GM18517 (cell line): ENCODE results near the gene VIL1.

Experiments used
- ATAC-seq: cut with Tn5 transposase; IDR thresholded peaks from one replicate; pipeline ENCODE4 v1.9.1; 2021; ENCODE audit warnings: mild to moderate bottlenecking, moderate library complexity; ENCODE audit not compliant: unreplicated experiment

Gene VIL1

DNA sequence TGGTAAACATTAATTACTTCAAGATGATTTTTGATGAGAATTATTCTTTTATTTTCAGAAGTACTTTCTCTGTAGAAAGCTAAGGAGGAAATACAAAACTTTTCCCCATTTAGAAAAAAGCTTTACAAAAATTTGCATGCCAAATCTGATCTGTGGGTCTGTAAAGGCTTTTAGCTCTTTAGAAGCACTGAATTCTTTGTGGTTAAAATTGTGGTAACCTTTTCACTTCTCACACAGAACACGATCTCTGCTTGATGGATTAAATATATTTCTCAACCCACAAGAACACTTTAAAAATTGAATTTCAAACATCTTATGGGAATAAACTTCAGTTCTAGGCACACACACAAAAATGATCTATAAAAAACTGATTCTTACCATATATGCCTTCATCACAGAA lies 63.7 kb downstream of the VIL1 start:
- ATAC-seq: no peak

DNA sequence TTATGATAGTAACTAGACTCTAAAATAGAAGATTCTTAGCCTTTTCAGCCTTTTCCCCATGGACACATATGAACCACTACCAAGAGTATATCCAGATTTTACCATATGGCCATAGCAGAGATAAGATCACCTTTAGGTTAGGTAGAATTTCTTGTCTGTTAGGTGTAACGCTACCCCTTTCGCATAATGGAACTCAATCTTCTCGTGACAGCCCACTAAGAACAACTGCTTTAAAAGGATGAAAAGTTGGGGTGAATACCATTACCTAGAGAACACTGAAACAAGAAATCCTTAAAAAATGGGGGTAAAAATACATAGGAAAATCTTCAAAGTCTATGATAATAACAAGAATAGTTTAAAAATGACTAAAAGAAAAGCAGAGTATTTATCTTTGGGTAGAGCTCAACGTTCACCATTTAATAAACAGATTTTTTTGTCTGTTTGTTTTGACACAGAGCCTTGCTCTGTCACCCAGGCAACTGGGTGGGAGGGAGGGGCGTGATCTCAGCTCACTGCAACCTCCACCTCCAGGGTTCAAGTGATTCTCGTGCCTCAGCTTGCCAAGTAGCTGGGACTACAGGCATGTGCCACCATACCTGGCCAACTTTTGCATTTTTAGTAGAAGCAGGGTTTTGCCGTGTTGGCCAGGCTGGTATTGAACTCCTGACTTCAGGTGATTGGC lies 67.2 kb downstream of the VIL1 start:
- ATAC-seq: no peak

DNA sequence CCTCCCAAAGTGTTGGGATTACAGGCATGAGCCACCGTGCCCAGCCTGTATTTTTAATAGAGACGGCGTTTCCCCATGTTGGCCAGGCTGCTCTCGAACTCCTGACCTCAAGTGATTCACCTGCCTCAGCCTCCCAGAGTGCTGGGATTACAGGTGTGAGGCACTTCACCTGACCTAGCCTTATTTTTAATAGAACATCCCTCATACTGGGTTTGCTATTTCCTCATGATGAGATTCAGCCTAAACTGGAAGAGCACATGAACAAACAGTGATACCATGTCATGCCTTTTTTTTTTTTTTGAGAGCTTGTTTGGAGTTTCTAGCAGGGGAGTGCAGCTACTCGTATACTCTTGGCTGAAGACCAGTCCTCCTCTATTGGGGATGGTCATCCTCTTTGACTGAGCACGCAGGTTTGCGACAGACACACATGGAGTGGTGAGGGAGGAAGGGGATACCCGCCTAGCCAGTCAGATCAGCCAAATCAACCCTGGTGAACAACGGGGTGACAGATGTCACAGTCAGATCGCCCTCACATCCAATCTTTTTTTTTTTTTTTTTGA lies 81.7 kb downstream of the VIL1 start:
- ATAC-seq: no peak

DNA sequence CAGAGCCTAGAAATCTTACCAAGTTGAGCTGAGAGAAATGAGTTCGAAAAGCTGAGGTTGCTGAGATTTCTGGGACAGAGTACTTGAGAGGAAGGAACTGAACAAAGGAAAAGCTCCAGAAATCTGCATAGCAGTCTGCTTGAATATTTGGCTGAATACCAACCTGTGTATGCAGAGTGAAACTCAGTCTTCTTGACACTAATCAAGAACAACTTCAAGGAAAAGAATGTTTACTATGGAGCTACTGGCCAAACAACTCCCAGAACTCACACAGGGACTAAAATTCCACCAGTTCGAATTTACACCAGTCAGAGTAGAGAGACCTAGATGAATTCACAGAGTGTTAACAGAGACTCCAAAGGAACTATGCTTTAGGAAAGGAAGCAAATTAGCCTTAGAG lies 82.7 kb downstream of the VIL1 start:
- no peak for ATAC-seq
